K562 (cell line): ENCODE results near the gene SLC22A8. TPM values are rescaled to one million over a fixed set of nuclear protein-coding genes. Genes with fewer than 3 reads are reported as not detected.
A peak's percentile ranks its signal among the peaks of the same experiment; 100 is the strongest.

Experiments used
- ATF1 ChIP-seq, 2 experiments: fragments of 450-650 bp in 1 of 2; IDR thresholded peaks; 2 replicates each; pipeline ENCODE4 v1.6.1; 2016; ENCODE audit warnings: missing compliant biosample characterization in 1 of 2, missing genetic modification characterization in 1 of 2
- FOS ChIP-seq: IDR thresholded peaks from 3 replicates; pipeline ENCODE4 v1.6.1; 2011; ENCODE audit not compliant: insufficient read length; ENCODE audit errors: extremely low read depth
- FUS ChIP-seq: fragments of 200-400 bp; formaldehyde crosslinking; optimal IDR thresholded peaks from 2 replicates; pipeline ENCODE3; 2017; ENCODE audit warnings: low read depth, low read length
- MTA3 ChIP-seq: fragments of 450-650 bp; formaldehyde crosslinking; IDR thresholded peaks from 2 replicates; pipeline ENCODE4 v1.6.1; 2017; ENCODE audit warnings: mild to moderate bottlenecking, borderline replicate concordance
- NELFE ChIP-seq: IDR thresholded peaks from 2 replicates; pipeline ENCODE4 v1.6.1; 2011; ENCODE audit warnings: mild to moderate bottlenecking; ENCODE audit not compliant: insufficient read depth, insufficient read length
- PYGO2 ChIP-seq: fragments of 450-650 bp; IDR thresholded peaks from 2 replicates; pipeline ENCODE4 v1.6.1; 2016; ENCODE audit warnings: mild to moderate bottlenecking, missing genetic modification characterization, moderate library complexity, missing compliant biosample characterization
- polyA plus RNA-seq, 8 experiments: library from polyadenylated mRNA; depleted of rRNA in 4 of 8; stranded (reverse) in 5 of 8; unstranded in 3 of 8; fragments of >200 nt; fragmentation: Nextera tagmentation in 2 of 8; fragmentation: Illumina TruSeq in 1 of 8; extraction: Ambion mirVana in 2 of 8; extraction: Trizol in 1 of 8; gene quantifications; 2 replicates each; pipeline versions ENCODE4 v1.2.1 to v1.2.3, GENCODE V29; 2011 to 2014; ENCODE audit warnings: inconsistent platforms in 1 of 8, missing spikeins in 1 of 8
- total RNA-seq, 7 experiments: library from RNA; depleted of rRNA in 6 of 7; stranded (reverse); fragments of >200 nt in 6 of 7; fragmentation: Illumina TruSeq in 2 of 7; extraction: Trizol in 2 of 7; gene quantifications; 2 replicates each; pipeline versions ENCODE4 v1.2.1 to v1.2.3, GENCODE V29; 2011 to 2021; ENCODE audit warnings: low replicate concordance in 1 of 7
- TF ChIP-seq, protein P1 (sequence below): fragments of 200-600 bp; sonication (generic); IDR thresholded peaks from one replicate; pipeline ENCODE4 v1.6.1; 2012; ENCODE audit warnings: mild to moderate bottlenecking, low read depth, low read length, inconsistent platforms
- TF ChIP-seq, protein P2 (sequence below), 3 experiments: fragments of 200-800 bp in 1 of 3; fragments of 250-450 bp in 1 of 3; fragments of 450-650 bp in 1 of 3; sonication (Bioruptor Pico) in 1 of 3; sonication (Bioruptor generic) in 1 of 3; formaldehyde crosslinking in 1 of 3; IDR thresholded peaks; 2 replicates each; pipeline versions ENCODE4 v1.6.1 to v1.8.0; 2016 to 2022; ENCODE audit warnings: mild to moderate bottlenecking in 2 of 3, missing genetic modification characterization in 2 of 3, missing compliant biosample characterization in 1 of 3, moderate library complexity in 1 of 3
- TF ChIP-seq, protein P3 (sequence below): sonication (generic); formaldehyde crosslinking; IDR thresholded peaks from 2 replicates; pipeline ENCODE4 v1.8.0; 2022; ENCODE audit warnings: missing genetic modification reagents, mild to moderate bottlenecking, borderline replicate concordance

The SLC22A8 gene
- total and polyA plus RNA-seq, 9 of the 15 experiments (the other 6 are each of a cell fraction or from before 2014, with no cell fraction given), result not detected

DNA sequence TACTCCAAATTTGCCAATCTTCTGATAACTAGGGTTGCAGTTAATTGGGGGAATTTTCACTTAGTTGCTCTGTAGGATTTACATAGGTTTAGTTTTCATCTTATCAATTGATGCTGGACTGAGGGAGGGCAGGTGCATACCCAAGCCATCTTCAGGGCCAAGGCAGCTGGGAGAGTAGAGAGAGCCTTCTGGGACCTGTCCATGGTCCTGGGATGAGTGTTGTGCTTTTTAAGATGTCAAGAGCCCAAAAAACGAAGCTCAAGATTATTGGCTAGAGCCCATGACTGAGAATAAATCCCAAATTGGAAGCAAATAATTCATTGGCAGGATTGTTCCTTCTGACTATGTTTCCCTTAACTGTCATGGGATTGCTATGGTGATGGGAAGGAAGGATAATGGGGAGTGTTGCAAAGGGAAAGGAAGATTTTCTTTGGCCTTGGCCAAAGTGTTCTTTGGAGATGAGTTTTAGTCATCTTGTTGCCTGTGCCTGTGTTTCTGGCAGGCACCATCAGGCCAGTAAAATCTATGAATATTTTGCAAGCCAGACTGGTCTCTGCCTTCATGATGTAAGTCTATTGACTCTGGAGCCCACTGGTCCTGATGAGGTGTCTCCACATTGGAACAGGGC lies 35.4 kb downstream of the SLC22A8 start (continued):
- TF ChIP-seq, protein P1, sequence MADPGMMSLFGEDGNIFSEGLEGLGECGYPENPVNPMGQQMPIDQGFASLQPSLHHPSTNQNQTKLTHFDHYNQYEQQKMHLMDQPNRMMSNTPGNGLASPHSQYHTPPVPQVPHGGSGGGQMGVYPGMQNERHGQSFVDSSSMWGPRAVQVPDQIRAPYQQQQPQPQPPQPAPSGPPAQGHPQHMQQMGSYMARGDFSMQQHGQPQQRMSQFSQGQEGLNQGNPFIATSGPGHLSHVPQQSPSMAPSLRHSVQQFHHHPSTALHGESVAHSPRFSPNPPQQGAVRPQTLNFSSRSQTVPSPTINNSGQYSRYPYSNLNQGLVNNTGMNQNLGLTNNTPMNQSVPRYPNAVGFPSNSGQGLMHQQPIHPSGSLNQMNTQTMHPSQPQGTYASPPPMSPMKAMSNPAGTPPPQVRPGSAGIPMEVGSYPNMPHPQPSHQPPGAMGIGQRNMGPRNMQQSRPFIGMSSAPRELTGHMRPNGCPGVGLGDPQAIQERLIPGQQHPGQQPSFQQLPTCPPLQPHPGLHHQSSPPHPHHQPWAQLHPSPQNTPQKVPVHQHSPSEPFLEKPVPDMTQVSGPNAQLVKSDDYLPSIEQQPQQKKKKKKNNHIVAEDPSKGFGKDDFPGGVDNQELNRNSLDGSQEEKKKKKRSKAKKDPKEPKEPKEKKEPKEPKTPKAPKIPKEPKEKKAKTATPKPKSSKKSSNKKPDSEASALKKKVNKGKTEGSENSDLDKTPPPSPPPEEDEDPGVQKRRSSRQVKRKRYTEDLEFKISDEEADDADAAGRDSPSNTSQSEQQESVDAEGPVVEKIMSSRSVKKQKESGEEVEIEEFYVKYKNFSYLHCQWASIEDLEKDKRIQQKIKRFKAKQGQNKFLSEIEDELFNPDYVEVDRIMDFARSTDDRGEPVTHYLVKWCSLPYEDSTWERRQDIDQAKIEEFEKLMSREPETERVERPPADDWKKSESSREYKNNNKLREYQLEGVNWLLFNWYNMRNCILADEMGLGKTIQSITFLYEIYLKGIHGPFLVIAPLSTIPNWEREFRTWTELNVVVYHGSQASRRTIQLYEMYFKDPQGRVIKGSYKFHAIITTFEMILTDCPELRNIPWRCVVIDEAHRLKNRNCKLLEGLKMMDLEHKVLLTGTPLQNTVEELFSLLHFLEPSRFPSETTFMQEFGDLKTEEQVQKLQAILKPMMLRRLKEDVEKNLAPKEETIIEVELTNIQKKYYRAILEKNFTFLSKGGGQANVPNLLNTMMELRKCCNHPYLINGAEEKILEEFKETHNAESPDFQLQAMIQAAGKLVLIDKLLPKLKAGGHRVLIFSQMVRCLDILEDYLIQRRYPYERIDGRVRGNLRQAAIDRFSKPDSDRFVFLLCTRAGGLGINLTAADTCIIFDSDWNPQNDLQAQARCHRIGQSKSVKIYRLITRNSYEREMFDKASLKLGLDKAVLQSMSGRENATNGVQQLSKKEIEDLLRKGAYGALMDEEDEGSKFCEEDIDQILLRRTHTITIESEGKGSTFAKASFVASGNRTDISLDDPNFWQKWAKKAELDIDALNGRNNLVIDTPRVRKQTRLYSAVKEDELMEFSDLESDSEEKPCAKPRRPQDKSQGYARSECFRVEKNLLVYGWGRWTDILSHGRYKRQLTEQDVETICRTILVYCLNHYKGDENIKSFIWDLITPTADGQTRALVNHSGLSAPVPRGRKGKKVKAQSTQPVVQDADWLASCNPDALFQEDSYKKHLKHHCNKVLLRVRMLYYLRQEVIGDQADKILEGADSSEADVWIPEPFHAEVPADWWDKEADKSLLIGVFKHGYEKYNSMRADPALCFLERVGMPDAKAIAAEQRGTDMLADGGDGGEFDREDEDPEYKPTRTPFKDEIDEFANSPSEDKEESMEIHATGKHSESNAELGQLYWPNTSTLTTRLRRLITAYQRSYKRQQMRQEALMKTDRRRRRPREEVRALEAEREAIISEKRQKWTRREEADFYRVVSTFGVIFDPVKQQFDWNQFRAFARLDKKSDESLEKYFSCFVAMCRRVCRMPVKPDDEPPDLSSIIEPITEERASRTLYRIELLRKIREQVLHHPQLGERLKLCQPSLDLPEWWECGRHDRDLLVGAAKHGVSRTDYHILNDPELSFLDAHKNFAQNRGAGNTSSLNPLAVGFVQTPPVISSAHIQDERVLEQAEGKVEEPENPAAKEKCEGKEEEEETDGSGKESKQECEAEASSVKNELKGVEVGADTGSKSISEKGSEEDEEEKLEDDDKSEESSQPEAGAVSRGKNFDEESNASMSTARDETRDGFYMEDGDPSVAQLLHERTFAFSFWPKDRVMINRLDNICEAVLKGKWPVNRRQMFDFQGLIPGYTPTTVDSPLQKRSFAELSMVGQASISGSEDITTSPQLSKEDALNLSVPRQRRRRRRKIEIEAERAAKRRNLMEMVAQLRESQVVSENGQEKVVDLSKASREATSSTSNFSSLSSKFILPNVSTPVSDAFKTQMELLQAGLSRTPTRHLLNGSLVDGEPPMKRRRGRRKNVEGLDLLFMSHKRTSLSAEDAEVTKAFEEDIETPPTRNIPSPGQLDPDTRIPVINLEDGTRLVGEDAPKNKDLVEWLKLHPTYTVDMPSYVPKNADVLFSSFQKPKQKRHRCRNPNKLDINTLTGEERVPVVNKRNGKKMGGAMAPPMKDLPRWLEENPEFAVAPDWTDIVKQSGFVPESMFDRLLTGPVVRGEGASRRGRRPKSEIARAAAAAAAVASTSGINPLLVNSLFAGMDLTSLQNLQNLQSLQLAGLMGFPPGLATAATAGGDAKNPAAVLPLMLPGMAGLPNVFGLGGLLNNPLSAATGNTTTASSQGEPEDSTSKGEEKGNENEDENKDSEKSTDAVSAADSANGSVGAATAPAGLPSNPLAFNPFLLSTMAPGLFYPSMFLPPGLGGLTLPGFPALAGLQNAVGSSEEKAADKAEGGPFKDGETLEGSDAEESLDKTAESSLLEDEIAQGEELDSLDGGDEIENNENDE, result no peak
- no peak for TF ChIP-seq FOS
- TF ChIP-seq, protein P2, sequence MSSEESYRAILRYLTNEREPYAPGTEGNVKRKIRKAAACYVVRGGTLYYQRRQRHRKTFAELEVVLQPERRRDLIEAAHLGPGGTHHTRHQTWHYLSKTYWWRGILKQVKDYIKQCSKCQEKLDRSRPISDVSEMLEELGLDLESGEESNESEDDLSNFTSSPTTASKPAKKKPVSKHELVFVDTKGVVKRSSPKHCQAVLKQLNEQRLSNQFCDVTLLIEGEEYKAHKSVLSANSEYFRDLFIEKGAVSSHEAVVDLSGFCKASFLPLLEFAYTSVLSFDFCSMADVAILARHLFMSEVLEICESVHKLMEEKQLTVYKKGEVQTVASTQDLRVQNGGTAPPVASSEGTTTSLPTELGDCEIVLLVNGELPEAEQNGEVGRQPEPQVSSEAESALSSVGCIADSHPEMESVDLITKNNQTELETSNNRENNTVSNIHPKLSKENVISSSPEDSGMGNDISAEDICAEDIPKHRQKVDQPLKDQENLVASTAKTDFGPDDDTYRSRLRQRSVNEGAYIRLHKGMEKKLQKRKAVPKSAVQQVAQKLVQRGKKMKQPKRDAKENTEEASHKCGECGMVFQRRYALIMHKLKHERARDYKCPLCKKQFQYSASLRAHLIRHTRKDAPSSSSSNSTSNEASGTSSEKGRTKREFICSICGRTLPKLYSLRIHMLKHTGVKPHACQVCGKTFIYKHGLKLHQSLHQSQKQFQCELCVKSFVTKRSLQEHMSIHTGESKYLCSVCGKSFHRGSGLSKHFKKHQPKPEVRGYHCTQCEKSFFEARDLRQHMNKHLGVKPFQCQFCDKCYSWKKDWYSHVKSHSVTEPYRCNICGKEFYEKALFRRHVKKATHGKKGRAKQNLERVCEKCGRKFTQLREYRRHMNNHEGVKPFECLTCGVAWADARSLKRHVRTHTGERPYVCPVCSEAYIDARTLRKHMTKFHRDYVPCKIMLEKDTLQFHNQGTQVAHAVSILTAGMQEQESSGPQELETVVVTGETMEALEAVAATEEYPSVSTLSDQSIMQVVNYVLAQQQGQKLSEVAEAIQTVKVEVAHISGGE (CRISPR knock-in tag; IDR thresholded peaks at IDR 0.05), result 0 out of 6 replicates have a peak, but pooled peaks of 1 of the 3 experiments have one; percentile 29
- no peak for TF ChIP-seq PYGO2 (tag)
- TF ChIP-seq NELFE, result no peak
- TF ChIP-seq MTA3, result no peak
- no peak for TF ChIP-seq ATF1 (CRISPR knock-in tag; IDR thresholded peaks at IDR 0.05)
- TF ChIP-seq ATF1 (tag; IDR thresholded peaks at IDR 0.05), result no peak
- TF ChIP-seq, protein P3, sequence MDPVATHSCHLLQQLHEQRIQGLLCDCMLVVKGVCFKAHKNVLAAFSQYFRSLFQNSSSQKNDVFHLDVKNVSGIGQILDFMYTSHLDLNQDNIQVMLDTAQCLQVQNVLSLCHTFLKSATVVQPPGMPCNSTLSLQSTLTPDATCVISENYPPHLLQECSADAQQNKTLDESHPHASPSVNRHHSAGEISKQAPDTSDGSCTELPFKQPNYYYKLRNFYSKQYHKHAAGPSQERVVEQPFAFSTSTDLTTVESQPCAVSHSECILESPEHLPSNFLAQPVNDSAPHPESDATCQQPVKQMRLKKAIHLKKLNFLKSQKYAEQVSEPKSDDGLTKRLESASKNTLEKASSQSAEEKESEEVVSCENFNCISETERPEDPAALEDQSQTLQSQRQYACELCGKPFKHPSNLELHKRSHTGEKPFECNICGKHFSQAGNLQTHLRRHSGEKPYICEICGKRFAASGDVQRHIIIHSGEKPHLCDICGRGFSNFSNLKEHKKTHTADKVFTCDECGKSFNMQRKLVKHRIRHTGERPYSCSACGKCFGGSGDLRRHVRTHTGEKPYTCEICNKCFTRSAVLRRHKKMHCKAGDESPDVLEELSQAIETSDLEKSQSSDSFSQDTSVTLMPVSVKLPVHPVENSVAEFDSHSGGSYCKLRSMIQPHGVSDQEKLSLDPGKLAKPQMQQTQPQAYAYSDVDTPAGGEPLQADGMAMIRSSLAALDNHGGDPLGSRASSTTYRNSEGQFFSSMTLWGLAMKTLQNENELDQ (CRISPR knock-in tag), result no peak
- no peak for TF ChIP-seq FUS
